SJCRH30 (cell line): ENCODE results near the gene GRIA4. TPM values are rescaled to one million over a fixed set of nuclear protein-coding genes. Genes with fewer than 3 reads are reported as not detected.
"Not testable (repeated sequence)": the region's sequence is repeated elsewhere in the genome, so short reads cannot be mapped to it uniquely, and the experiment has no call there.

ENCODE experiments used
- DNase-seq, 2 experiments: peaks; one replicate each; pipeline ENCODE4 v3.0.0-alpha.2; 2015 to 2020
- H3K27ac ChIP-seq: fragments of 250-450 bp; sonication (Bioruptor Pico); 2 replicates; pipeline ENCODE4 v1.5.1; 2020; ENCODE audit warnings: mild to moderate bottlenecking, moderate library complexity
- H3K27me3 ChIP-seq: fragments of 250-450 bp; sonication (Bioruptor Pico); 2 replicates; pipeline ENCODE4 v1.5.1; 2020; ENCODE audit warnings: mild to moderate bottlenecking, moderate library complexity
- H3K36me3 ChIP-seq: fragments of 250-450 bp; sonication (Bioruptor Pico); 2 replicates; pipeline ENCODE4 v1.5.1; 2020; ENCODE audit warnings: mild to moderate bottlenecking, moderate library complexity
- H3K4me1 ChIP-seq: fragments of 250-450 bp; sonication (Bioruptor Pico); 2 replicates; pipeline ENCODE4 v1.5.1; 2020; ENCODE audit warnings: mild to moderate bottlenecking, moderate library complexity
- H3K4me3 ChIP-seq: fragments of 250-450 bp; sonication (Bioruptor Pico); 2 replicates; pipeline ENCODE4 v1.5.1; 2020; ENCODE audit warnings: mild to moderate bottlenecking, moderate library complexity
- H3K9me3 ChIP-seq: fragments of 250-450 bp; sonication (Bioruptor Pico); replicated peaks from 2 replicates; pipeline ENCODE4 v1.5.1; 2020; ENCODE audit warnings: mild to moderate bottlenecking, moderate library complexity
- total RNA-seq: library from RNA; depleted of rRNA; stranded (reverse); fragments of >200 nt; shearing (Covaris generic); gene quantifications from 2 replicates; pipeline ENCODE4 v1.2.3, GENCODE V29; 2014

The GRIA4 gene
- total RNA-seq, 1 experiment from 2014 or later: not detected

DNA sequence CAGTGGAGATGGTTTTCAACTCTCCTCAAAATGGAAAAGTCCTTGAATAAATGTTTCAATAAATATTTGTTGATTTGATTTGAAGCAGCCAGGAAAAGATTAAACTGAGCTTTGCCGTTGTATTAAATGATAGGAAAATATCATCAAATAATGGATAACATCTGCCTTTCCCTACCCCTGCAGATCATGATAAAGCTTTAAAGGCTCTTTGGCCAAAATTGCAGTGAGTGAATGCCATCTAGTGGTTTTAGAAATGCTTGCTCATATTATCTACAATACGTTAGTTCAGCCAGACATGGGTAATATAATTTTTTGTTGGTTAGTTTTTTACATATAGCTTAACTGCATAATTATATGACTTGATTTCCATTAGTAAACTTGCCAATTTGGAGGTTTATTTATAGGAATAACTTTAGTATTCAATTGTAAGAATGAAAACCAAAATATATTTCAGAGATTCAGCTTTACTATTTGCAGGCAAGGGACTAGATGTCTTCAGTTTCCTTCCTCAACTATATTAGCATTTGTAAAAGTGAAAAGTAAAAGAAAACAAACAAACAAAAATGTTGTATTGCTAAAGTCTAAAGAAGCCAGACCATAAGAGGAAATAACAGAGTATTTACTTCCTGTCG, 253.0 kb downstream of the GRIA4 start:
- H3K9me3 ChIP-seq: no peaks in the 10 kb centered on the region
- peak in 1 of 2 experiments; percentile 48 for DNase-seq
- no peak overlapping the region for H3K27ac ChIP-seq
- no peaks in the 10 kb centered on the region for H3K27me3 ChIP-seq
- no peaks in the 10 kb centered on the region for H3K36me3 ChIP-seq
- H3K4me3 ChIP-seq: no peak overlapping the region
- no peaks in the 10 kb centered on the region for H3K4me1 ChIP-seq

DNA sequence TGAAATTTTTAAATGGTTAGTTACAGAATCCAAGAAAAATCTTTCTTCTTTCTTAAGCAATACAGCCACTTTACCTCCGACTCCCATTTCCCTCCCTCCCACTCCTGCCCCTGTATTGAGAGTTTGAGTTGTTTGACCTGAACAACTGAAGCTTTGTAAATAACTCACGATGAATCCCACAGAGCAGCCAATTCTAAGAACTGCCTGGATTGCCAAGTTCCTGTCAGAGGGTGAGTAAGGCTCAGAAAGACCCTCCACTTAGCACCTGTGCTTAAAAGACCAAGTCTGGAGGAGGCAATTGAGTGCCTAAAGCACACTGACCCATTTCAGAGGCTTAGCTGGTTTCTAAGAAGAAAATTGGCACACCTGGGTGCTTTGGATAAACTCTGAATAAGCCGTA, 253.7 kb downstream of the GRIA4 start:
- Histone ChIP-seq H3K9me3 (no peaks in the 10 kb centered on the region), H3K4me3 (no peak overlapping the region), H3K27me3 (no peaks in the 10 kb centered on the region), H3K4me1 (no peaks in the 10 kb centered on the region), H3K27ac (no peak overlapping the region), H3K36me3 (no peaks in the 10 kb centered on the region)
- DNase-seq: no peak

DNA sequence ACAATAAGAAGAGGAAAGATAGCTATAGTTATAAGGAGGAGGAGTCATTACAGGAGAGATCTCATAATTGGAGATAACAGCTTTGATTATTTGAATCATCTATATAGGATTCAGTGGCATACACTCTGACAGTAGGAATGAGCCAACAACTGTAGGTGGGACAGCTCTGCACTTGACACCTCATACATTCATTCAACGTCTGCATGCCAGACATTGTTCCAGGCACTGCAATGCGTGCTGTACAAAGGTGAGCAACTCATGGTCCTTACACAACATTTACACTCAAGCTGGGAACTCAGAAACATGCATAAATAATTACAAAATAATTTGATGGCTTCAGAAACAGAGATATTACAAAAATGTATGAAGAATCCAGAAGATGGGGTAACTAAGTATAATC, 257.9 kb downstream of the GRIA4 start:
- no peak overlapping the region for H3K27ac ChIP-seq
- no peaks in the 10 kb centered on the region for H3K9me3 ChIP-seq
- no peak overlapping the region for H3K4me3 ChIP-seq
- no peak for DNase-seq
- H3K4me1 ChIP-seq: no peaks in the 10 kb centered on the region
- H3K36me3 ChIP-seq: no peaks in the 10 kb centered on the region
- no peaks in the 10 kb centered on the region for H3K27me3 ChIP-seq

- H3K4me1 ChIP-seq: no peaks in the 10 kb centered on the region
These were observed 259.0 kb downstream of the GRIA4 start for GRCh38 chr11:105868762-105869285.

DNA sequence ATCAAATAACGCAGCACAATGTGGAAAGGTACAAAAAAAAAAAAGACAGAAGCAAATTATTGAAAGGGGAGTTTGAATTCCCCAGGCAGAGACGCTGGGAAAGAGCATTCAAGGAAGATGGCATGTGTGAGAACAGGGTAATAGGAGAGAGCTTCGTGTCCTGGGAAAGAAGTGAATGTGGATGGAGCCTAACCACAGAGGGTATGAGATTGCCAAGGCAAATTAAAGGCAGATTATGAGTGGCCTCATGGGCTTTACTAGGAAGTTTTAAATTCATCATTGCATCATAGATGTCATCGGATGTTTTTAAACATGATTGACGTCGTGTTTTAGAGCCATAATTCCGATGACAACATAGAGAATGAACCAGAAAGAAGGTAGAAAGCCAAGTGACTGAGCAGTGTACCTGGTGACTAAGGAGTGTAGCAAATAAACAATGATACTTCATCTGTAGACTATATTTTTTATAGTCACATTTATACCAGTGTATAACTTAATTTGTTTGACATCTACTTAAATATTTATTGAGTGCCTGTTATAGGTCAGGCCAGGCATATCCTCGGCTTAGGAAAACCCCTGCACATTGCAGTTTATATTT, 260.7 kb downstream of the GRIA4 start:
- no peak for DNase-seq
- no peak overlapping the region for H3K4me3 ChIP-seq
- no peaks in the 10 kb centered on the region for H3K36me3 ChIP-seq
- H3K4me1 ChIP-seq: no peaks in the 10 kb centered on the region
- no peaks in the 10 kb centered on the region for H3K9me3 ChIP-seq
- H3K27ac ChIP-seq: no peak overlapping the region
- no peaks in the 10 kb centered on the region for H3K27me3 ChIP-seq

More at GRCh38 chr11:105868762-105869285, 259.0 kb downstream of the GRIA4 start:
- Histone ChIP-seq H3K36me3 (no peaks in the 10 kb centered on the region), H3K27me3 (no peaks in the 10 kb centered on the region), H3K27ac (no peak overlapping the region), H3K9me3 (no peaks in the 10 kb centered on the region), H3K4me3 (no peak overlapping the region)
- no peak for DNase-seq

GRCh38 chr11:105878510-105878909, 268.6 kb downstream of the GRIA4 start:
- H3K27ac ChIP-seq: no peak overlapping the region
- no peaks in the 10 kb centered on the region for H3K9me3 ChIP-seq
- DNase-seq: no peak
- H3K4me1 ChIP-seq: no peaks in the 10 kb centered on the region
- H3K36me3 ChIP-seq: no peaks in the 10 kb centered on the region
- no peak overlapping the region for H3K4me3 ChIP-seq
- no peaks in the 10 kb centered on the region for H3K27me3 ChIP-seq

DNA sequence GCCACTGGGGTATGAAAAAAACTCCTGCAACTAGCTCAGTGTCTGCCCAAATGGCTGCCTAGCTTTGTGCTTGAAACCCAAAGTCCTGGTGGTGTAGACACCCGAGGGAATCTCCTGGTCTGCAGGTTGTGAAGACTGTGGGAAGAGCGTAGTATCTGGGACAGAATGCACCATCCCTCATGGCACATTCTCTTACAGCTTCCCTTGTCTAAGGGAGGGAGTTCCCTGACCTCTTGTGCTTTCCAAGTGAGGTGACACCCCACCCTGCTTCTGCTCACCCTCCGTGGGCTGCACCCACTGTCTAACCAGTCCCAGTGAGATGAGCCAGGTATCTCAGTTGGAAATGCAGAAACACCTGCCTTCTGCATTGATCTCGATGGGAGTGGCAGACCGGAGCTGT, 269.1 kb downstream of the GRIA4 start:
- not testable (repeated sequence) for H3K27me3 ChIP-seq, H3K4me1 ChIP-seq, H3K27ac ChIP-seq, H3K36me3 ChIP-seq, H3K9me3 ChIP-seq, H3K4me3 ChIP-seq, DNase-seq

DNA sequence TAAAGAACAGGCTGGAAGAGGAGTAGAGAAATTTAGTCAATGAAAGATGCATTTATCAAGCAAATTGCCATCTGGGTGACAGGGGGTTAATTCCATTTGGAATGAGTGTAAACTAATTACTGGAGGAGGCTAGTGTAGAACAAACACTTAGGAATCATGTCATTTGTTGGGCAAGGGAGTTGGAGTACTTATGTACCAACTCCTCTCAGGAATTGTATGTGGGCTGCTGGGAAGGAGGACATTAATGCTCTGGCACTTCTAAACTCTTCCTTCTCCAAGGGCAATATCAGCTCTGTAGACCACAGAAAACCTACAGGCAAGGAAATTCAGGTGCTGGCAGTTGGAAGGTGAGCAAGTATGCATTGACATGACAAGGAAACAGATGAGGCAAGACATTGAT, 271.2 kb downstream of the GRIA4 start:
- no peaks in the 10 kb centered on the region for H3K9me3 ChIP-seq
- H3K4me1 ChIP-seq: no peaks in the 10 kb centered on the region
- no peak overlapping the region for H3K4me3 ChIP-seq
- no peaks in the 10 kb centered on the region for H3K27me3 ChIP-seq
- no peak for DNase-seq
- no peak overlapping the region for H3K27ac ChIP-seq
- no peaks in the 10 kb centered on the region for H3K36me3 ChIP-seq

- Histone ChIP-seq H3K27me3 (no peaks in the 10 kb centered on the region), H3K27ac (no peak overlapping the region), H3K36me3 (no peaks in the 10 kb centered on the region), H3K4me1 (no peaks in the 10 kb centered on the region), H3K4me3 (no peak overlapping the region), H3K9me3 (no peaks in the 10 kb centered on the region)
- DNase-seq: no peak
These were observed 274.6 kb downstream of the GRIA4 start for GRCh38 chr11:105884436-105884835.

DNA sequence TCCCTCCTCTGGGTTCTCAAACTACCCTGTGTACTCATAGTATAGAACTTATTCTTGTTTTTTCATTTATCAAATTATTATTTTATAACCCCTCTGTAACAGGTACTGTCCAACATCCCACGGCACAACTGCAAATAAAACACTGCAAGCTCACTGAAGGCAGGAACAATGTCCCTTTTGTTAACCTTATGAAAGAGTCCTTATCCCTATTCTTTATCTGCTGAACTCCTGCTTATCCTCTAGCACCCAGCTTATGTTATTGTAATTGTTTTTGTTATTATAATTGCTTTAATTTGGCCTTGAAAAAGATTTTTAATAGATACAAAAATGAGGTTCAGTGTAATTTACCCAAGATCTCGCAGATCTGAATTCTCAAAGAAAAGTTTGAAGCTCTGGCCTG, 281.8 kb downstream of the GRIA4 start:
- no peaks in the 10 kb centered on the region for H3K36me3 ChIP-seq
- no peak overlapping the region for H3K4me3 ChIP-seq
- no peaks in the 10 kb centered on the region for H3K4me1 ChIP-seq
- no peaks in the 10 kb centered on the region for H3K9me3 ChIP-seq
- H3K27me3 ChIP-seq: no peaks in the 10 kb centered on the region
- DNase-seq: no peak
- H3K27ac ChIP-seq: no peak overlapping the region

DNA sequence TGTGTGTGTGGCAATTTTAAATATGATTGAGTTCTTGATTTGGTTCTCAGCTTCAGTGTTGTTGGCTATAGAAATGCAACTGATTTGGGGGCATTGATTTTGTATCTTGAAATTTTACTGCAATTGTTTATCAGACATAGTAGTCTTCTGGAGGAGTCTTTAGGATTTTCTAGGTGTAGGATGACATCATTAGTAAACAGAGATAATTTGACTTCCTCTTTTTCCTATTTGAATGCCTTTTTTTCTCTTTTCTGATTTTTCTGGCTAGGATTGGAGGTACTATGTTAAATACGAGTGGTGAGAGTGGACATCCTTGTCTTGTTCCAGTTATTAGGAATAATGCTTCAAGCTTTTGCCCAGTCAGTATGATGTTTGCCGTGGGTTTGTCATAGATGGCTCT, 287.3 kb downstream of the GRIA4 start:
- H3K4me1 ChIP-seq: no peaks in the 10 kb centered on the region
- no peaks in the 10 kb centered on the region for H3K36me3 ChIP-seq
- H3K9me3 ChIP-seq: no peaks in the 10 kb centered on the region
- H3K4me3 ChIP-seq: no peak overlapping the region
- no peak for DNase-seq
- H3K27me3 ChIP-seq: no peaks in the 10 kb centered on the region
- H3K27ac ChIP-seq: no peak overlapping the region

DNA sequence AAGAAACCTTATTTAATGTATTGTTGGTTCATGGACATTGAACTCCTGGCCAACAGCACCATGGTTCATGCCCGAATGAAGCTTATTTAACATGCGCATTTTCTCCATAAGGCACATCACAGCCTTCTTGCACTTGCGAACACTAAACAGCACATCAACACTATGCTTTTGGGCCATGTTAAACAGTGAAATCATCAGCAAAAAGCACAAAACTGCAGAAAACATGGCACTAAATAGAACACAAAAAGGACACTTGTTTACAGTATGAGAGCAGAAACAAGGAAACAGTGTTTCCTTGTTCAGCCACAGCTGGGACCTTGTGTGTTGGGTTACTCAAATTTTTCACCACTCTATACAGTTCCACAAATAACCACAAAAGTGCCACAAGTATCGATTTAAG, 289.9 kb downstream of the GRIA4 start:
- Histone ChIP-seq H3K4me3 (no peak overlapping the region), H3K36me3 (no peaks in the 10 kb centered on the region), H3K27ac (no peak overlapping the region), H3K4me1 (no peaks in the 10 kb centered on the region), H3K27me3 (no peaks in the 10 kb centered on the region), H3K9me3 (no peaks in the 10 kb centered on the region)
- DNase-seq: no peak

DNA sequence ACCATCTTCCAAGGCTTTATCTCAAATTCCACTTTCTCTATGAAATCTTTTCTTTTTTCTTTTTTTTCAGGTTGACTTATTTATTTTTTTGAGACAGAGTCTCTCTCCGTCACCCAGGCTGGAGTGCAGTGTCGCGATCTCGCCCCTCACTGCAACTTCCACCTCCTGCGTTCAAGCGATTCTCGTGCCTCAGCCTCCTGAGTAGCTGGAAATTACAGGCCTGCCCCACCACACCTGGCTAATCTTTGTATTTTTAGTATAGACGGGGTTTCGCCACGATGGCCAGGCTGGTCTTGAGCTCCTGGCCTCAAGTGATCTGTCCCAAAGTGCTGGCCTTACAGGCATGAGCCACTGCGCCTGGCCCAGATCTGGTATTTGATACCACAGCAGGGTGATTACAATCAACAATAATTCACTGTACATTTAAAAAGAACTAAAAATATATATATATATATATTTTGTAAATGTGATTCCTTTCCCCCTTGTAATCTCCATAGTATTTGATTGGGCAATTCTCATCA, 290.7 kb downstream of the GRIA4 start:
- no peak for DNase-seq
- Histone ChIP-seq H3K9me3 (no peaks in the 10 kb centered on the region), H3K27me3 (no peaks in the 10 kb centered on the region)

GRCh38 chr11:105903113-105903512, 293.2 kb downstream of the GRIA4 start:
- no peaks in the 10 kb centered on the region for H3K4me1 ChIP-seq
- H3K27ac ChIP-seq: no peak overlapping the region
- H3K27me3 ChIP-seq: no peaks in the 10 kb centered on the region
- H3K9me3 ChIP-seq: no peaks in the 10 kb centered on the region
- DNase-seq: no peak
- no peak overlapping the region for H3K4me3 ChIP-seq
- H3K36me3 ChIP-seq: no peaks in the 10 kb centered on the region

More for the DNA sequence above, 290.7 kb downstream of the GRIA4 start:
- no peaks in the 10 kb centered on the region for H3K4me1 ChIP-seq
- no peak overlapping the region for H3K4me3 ChIP-seq
- H3K36me3 ChIP-seq: no peaks in the 10 kb centered on the region
- H3K27ac ChIP-seq: no peak overlapping the region

GRCh38 chr11:105906517-105906916, 296.6 kb downstream of the GRIA4 start:
- Histone ChIP-seq H3K27ac (no peak overlapping the region), H3K4me1 (no peaks in the 10 kb centered on the region), H3K27me3 (no peaks in the 10 kb centered on the region), H3K36me3 (no peaks in the 10 kb centered on the region), H3K4me3 (no peak overlapping the region), H3K9me3 (no peaks in the 10 kb centered on the region)
- no peak for DNase-seq

DNA sequence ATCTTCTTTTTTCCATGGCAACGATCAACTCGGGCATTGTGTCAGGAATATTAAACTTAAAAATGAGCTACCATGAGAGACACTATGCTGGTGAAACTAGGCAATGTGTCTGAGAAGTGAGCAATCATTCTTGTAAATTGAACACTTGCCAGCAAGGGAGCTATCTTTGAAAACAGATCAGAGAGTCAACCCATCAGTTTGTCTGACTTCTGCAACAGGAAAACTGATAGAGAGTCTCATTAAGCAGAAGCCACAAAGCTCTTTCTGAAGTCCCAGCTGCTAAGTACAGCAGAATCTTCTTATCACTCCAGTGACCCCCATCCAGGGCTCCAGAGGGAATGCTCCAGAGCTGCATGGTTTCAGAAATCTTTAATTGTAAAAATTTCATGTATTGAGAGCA, 297.4 kb downstream of the GRIA4 start:
- H3K4me1 ChIP-seq: no peaks in the 10 kb centered on the region
- H3K27me3 ChIP-seq: no peaks in the 10 kb centered on the region
- no peak for DNase-seq
- no peak overlapping the region for H3K27ac ChIP-seq
- H3K36me3 ChIP-seq: no peaks in the 10 kb centered on the region
- H3K9me3 ChIP-seq: no peaks in the 10 kb centered on the region
- H3K4me3 ChIP-seq: no peak overlapping the region
